GM23248 (cell line): ENCODE results near the gene HOXC12.

Source experiments
- EZH2 ChIP-seq: fragments of 200-600 bp; sonication (generic); IDR thresholded peaks from 2 replicates; pipeline ENCODE4 v1.6.1; 2018; ENCODE audit warnings: antibody characterized with exemption, mild to moderate bottlenecking; ENCODE audit not compliant: insufficient read depth, poor library complexity, severe bottlenecking
- EZH2phosphoT487 ChIP-seq: fragments of 200-600 bp; sonication (generic); IDR thresholded peaks from 2 replicates; pipeline ENCODE4 v1.6.1; 2018; ENCODE audit warnings: antibody characterized with exemption, moderate library complexity, mild to moderate bottlenecking, low read depth; ENCODE audit not compliant: insufficient read depth

DNA sequence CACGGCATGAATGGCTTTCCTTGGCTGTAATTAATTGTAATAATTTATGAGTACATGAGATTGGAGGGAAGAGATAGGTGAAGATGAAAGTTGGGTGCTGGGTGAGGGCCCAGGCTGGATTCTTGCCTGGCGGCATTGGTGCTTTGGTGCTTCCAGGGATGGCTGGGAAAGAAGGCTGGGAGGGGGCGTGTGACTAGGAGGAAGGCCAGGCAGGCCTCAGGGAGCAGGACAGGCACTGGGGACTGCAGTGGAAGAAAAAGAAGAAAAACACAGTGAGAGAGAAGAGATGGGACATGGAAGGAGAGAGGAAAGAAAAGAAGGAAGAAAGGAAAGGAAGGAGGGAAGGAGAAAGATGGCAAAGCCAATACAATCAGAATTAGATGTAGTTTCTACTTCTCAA, 48.9 kb downstream of the HOXC12 start:
- no peak for TF ChIP-seq EZH2
- TF ChIP-seq EZH2phosphoT487, result no peak
